ENCODE results near the gene ZNF580. TPM values are rescaled to one million over a fixed set of nuclear protein-coding genes. Genes with fewer than 3 reads are reported as not detected.

ZNF580 gene
- total and polyA plus RNA-seq, 2 of the 13 experiments (the other 11 are each of a cell fraction or from before 2014, with no cell fraction given): 4.4 to 6.0 TPM

DNA sequence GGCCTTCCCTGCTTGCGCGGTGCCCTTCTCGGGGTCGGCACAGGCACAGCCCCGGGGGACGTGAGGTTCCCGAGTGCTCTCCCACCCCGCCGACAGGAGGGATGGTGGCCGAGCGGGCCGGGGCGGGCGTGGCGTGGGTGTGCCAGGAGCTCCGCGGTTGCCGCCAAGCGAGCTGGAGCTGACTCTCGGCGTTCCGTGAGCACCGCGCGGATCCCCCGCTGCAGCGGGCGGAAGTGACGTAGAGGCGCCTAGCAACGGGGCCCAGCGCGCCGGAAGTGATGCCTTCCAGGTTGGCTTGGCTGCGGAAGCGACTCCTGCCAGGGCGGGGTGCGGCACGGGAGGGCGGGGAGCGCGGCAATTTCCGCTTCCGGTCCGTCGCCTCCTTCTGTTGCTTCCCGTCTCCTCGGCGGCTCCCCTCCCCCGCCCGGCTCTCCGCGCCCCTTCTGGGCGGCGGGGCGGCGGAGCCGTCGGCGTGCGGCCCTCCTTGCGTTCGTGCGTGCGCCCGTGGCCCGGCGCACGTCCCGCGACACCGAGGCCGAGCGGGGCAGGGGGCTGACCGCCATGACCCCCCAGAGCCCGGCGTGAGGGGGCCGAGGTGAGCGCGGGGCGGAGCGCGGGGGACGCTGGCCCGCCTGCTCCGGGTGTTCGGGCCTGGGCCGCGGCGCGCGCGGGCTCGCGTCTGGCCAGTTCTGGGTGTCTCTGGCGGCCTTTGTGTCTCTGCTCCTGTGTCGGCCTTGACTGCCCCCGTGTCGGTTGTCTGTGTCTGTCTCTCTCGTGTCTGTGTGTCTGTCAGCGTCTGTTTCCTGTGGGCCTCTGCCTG lies 34.2 kb downstream of the ZNF580 start, which contains the start of gene EPN1 (continued):
- TF ChIP-seq SRF (IDR thresholded peaks at IDR 0.05; ENCODE audit: low read depth, low read length): peak; percentile 38; the same call in 1 of the 2 replicates
- no peak for TF ChIP-seq MLXIP (CRISPR knock-in tag; IDR thresholded peaks at IDR 0.05; ENCODE audit: borderline replicate concordance)
- peak; percentile 55; the same call in 1 of the 2 replicates for TF ChIP-seq FOXO1 (CRISPR knock-in tag; IDR thresholded peaks at IDR 0.05)
- TF ChIP-seq ZNF614 (CRISPR knock-in tag; IDR thresholded peaks at IDR 0.05; ENCODE audit: borderline replicate concordance): peak; percentile 55; the same call in 1 of the 2 replicates
- no peak for TF ChIP-seq ZNF101 (CRISPR knock-in tag; IDR thresholded peaks at IDR 0.05; ENCODE audit: borderline replicate concordance, low read depth)
- TF ChIP-seq ERF (CRISPR knock-in tag; IDR thresholded peaks at IDR 0.05): peak; percentile 58; the same call in 1 of the 2 replicates
- TF ChIP-seq ZNF660 (CRISPR knock-in tag; IDR thresholded peaks at IDR 0.05; ENCODE audit: borderline replicate concordance, low read depth): no peak
- peak; percentile 94 for TF ChIP-seq PHF20 (CRISPR knock-in tag; IDR thresholded peaks at IDR 0.05)
- no peak for TF ChIP-seq STAT5B (CRISPR knock-in tag; IDR thresholded peaks at IDR 0.05)
- no peak for TF ChIP-seq PCBP2 (optimal IDR thresholded peaks at IDR 0.05; ENCODE audit: low read depth, low read length, poor library complexity, severe bottlenecking)
- peak; percentile 89 for TF ChIP-seq HDAC1 (CRISPR knock-in tag; IDR thresholded peaks at IDR 0.05)
- TF ChIP-seq, protein P1, sequence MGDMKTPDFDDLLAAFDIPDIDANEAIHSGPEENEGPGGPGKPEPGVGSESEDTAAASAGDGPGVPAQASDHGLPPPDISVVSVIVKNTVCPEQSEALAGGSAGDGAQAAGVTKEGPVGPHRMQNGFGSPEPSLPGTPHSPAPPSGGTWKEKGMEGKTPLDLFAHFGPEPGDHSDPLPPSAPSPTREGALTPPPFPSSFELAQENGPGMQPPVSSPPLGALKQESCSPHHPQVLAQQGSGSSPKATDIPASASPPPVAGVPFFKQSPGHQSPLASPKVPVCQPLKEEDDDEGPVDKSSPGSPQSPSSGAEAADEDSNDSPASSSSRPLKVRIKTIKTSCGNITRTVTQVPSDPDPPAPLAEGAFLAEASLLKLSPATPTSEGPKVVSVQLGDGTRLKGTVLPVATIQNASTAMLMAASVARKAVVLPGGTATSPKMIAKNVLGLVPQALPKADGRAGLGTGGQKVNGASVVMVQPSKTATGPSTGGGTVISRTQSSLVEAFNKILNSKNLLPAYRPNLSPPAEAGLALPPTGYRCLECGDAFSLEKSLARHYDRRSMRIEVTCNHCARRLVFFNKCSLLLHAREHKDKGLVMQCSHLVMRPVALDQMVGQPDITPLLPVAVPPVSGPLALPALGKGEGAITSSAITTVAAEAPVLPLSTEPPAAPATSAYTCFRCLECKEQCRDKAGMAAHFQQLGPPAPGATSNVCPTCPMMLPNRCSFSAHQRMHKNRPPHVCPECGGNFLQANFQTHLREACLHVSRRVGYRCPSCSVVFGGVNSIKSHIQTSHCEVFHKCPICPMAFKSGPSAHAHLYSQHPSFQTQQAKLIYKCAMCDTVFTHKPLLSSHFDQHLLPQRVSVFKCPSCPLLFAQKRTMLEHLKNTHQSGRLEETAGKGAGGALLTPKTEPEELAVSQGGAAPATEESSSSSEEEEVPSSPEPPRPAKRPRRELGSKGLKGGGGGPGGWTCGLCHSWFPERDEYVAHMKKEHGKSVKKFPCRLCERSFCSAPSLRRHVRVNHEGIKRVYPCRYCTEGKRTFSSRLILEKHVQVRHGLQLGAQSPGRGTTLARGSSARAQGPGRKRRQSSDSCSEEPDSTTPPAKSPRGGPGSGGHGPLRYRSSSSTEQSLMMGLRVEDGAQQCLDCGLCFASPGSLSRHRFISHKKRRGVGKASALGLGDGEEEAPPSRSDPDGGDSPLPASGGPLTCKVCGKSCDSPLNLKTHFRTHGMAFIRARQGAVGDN (CRISPR knock-in tag; IDR thresholded peaks at IDR 0.05): peak; percentile 92
- TF ChIP-seq, protein P2, sequence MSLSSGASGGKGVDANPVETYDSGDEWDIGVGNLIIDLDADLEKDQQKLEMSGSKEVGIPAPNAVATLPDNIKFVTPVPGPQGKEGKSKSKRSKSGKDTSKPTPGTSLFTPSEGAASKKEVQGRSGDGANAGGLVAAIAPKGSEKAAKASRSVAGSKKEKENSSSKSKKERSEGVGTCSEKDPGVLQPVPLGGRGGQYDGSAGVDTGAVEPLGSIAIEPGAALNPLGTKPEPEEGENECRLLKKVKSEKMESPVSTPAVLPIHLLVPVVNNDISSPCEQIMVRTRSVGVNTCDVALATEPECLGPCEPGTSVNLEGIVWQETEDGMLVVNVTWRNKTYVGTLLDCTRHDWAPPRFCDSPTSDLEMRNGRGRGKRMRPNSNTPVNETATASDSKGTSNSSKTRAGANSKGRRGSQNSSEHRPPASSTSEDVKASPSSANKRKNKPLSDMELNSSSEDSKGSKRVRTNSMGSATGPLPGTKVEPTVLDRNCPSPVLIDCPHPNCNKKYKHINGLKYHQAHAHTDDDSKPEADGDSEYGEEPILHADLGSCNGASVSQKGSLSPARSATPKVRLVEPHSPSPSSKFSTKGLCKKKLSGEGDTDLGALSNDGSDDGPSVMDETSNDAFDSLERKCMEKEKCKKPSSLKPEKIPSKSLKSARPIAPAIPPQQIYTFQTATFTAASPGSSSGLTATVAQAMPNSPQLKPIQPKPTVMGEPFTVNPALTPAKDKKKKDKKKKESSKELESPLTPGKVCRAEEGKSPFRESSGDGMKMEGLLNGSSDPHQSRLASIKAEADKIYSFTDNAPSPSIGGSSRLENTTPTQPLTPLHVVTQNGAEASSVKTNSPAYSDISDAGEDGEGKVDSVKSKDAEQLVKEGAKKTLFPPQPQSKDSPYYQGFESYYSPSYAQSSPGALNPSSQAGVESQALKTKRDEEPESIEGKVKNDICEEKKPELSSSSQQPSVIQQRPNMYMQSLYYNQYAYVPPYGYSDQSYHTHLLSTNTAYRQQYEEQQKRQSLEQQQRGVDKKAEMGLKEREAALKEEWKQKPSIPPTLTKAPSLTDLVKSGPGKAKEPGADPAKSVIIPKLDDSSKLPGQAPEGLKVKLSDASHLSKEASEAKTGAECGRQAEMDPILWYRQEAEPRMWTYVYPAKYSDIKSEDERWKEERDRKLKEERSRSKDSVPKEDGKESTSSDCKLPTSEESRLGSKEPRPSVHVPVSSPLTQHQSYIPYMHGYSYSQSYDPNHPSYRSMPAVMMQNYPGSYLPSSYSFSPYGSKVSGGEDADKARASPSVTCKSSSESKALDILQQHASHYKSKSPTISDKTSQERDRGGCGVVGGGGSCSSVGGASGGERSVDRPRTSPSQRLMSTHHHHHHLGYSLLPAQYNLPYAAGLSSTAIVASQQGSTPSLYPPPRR (CRISPR knock-in tag; IDR thresholded peaks at IDR 0.05; ENCODE audit: borderline replicate concordance): peak; percentile 48; the same call in 1 of the 2 replicates
- no peak for TF ChIP-seq SRSF9 (IDR thresholded peaks at IDR 0.05; ENCODE audit: borderline replicate concordance, insufficient read depth, low read depth, low read length, poor library complexity, severe bottlenecking)
